ENCODE data around the gene HIPK3.

Gene HIPK3

GRCh38 chr11:33320016-33320813, 63.0 kb downstream of the HIPK3 start:
- H3K4me3 ChIP-seq (ENCODE audit: low read depth in 1 of 2, low read length in 1 of 2): no peak overlapping the region
- H3K4me1 ChIP-seq (ENCODE audit: control insufficient read depth in 1 of 2, insufficient read depth in 1 of 2, low read depth in 1 of 2, low read length in 1 of 2): peaks cover 36 to 52% of the 10 kb centered on the region in 2 experiments
- H3K27ac ChIP-seq: peak overlapping the region; percentile 66
- no peak for TF ChIP-seq CTCF (IDR thresholded peaks at IDR 0.05)
- no peaks in the 10 kb centered on the region for H3K9me3 ChIP-seq
- H3K27me3 ChIP-seq: no peaks in the 10 kb centered on the region
- H3K36me3 ChIP-seq: no peaks in the 10 kb centered on the region

GRCh38 chr11:33320814-33321330, 63.7 kb downstream of the HIPK3 start:
- TF ChIP-seq CTCF (IDR thresholded peaks at IDR 0.05): no peak
- Histone ChIP-seq H3K4me1 (ENCODE audit: control insufficient read depth in 1 of 2, insufficient read depth in 1 of 2, low read depth in 1 of 2, low read length in 1 of 2) (peaks cover 37 to 56% of the 10 kb centered on the region in 2 experiments), H3K27me3 (no peaks in the 10 kb centered on the region), H3K4me3 (ENCODE audit: low read depth in 1 of 2, low read length in 1 of 2) (peak overlapping the region in 1 of 2 experiments; percentile 1), H3K36me3 (no peaks in the 10 kb centered on the region), H3K9me3 (no peaks in the 10 kb centered on the region), H3K27ac (peak overlapping the region; percentile 66)

- no peaks in the 10 kb centered on the region for H3K9me3 ChIP-seq
- TF ChIP-seq CTCF (IDR thresholded peaks at IDR 0.05): no peak
- H3K27me3 ChIP-seq: no peaks in the 10 kb centered on the region
- peak overlapping the region; percentile 66 for H3K27ac ChIP-seq
- peak overlapping the region in 1 of 2 experiments; percentile 1 for H3K4me3 ChIP-seq (ENCODE audit: low read depth in 1 of 2, low read length in 1 of 2)
- H3K36me3 ChIP-seq: no peaks in the 10 kb centered on the region
- peaks cover 37 to 59% of the 10 kb centered on the region in 2 experiments for H3K4me1 ChIP-seq (ENCODE audit: control insufficient read depth in 1 of 2, insufficient read depth in 1 of 2, low read depth in 1 of 2, low read length in 1 of 2)
Observed at GRCh38 chr11:33321422-33321821, 64.2 kb downstream of the HIPK3 start.

GRCh38 chr11:33323421-33323820, 66.2 kb downstream of the HIPK3 start:
- H3K4me1 ChIP-seq (ENCODE audit: control insufficient read depth in 1 of 2, insufficient read depth in 1 of 2, low read depth in 1 of 2, low read length in 1 of 2): peaks cover 37 to 66% of the 10 kb centered on the region in 2 experiments
- no peak overlapping the region for H3K4me3 ChIP-seq (ENCODE audit: low read depth in 1 of 2, low read length in 1 of 2)
- no peaks in the 10 kb centered on the region for H3K36me3 ChIP-seq
- H3K27ac ChIP-seq: peak overlapping the region; percentile 64
- no peaks in the 10 kb centered on the region for H3K9me3 ChIP-seq
- no peaks in the 10 kb centered on the region for H3K27me3 ChIP-seq
- TF ChIP-seq CTCF (IDR thresholded peaks at IDR 0.05): no peak

GRCh38 chr11:33324302-33324985, 67.3 kb downstream of the HIPK3 start:
- H3K36me3 ChIP-seq: peaks cover under 1% of the 10 kb centered on the region
- peak overlapping the region; percentile 64 for H3K27ac ChIP-seq
- peak overlapping the region in 1 of 2 experiments; percentile 12 for H3K4me3 ChIP-seq (ENCODE audit: low read depth in 1 of 2, low read length in 1 of 2)
- no peaks in the 10 kb centered on the region for H3K9me3 ChIP-seq
- no peaks in the 10 kb centered on the region for H3K27me3 ChIP-seq
- peaks cover 37 to 67% of the 10 kb centered on the region in 2 experiments for H3K4me1 ChIP-seq (ENCODE audit: control insufficient read depth in 1 of 2, insufficient read depth in 1 of 2, low read depth in 1 of 2, low read length in 1 of 2)
- no peak for TF ChIP-seq CTCF (IDR thresholded peaks at IDR 0.05)

Data from neutrophil (primary cell).